Lower lobe of right lung (tissue), 2 donors: ENCODE results near the gene PTGER1. TPM values are rescaled to one million over a fixed set of nuclear protein-coding genes. Genes with fewer than 3 reads are reported as not detected.
A peak's percentile ranks its signal among the peaks of the same experiment; 100 is the strongest.

Experiments used
- ATAC-seq, 2 donors: fragments of 200-7000 bp; cut with Tn5 transposase; one replicate each; pipeline ENCODE4 v1.9.1; 2020 to 2022; ENCODE audit warnings: mild to moderate bottlenecking in 2 of 2, moderate library complexity in 2 of 2
- DNase-seq: peaks from one replicate; pipeline ENCODE4 v3.0.0-alpha.2; 2020
- H3K27ac ChIP-seq: fragments of 200-600 bp; one replicate; pipeline ENCODE4 v1.8.0; 2022
- H3K27me3 ChIP-seq: fragments of 200-600 bp; one replicate; pipeline ENCODE4 v1.8.0; 2022; ENCODE audit warnings: low read depth
- H3K36me3 ChIP-seq: fragments of 200-600 bp; one replicate; pipeline ENCODE4 v1.8.0; 2022; ENCODE audit warnings: mild to moderate bottlenecking
- H3K4me1 ChIP-seq: fragments of 200-600 bp; one replicate; pipeline ENCODE4 v1.8.0; 2022
- H3K4me3 ChIP-seq: fragments of 200-600 bp; one replicate; pipeline ENCODE4 v1.8.0; 2022; ENCODE audit warnings: mild to moderate bottlenecking
- H3K9me3 ChIP-seq: fragments of 200-600 bp; one replicate; pipeline ENCODE4 v1.8.0; 2022
- intact Hi-C: fragments of 100-400 bp; cut with DNase I; formaldehyde crosslinking; loops from one replicate; pipeline ENCODE4 v1.11.0; 2022
- total RNA-seq: library from RNA; stranded (reverse); fragmentation: NEBNext Ultra II Directional; extraction: Animal tissue kit (Norgen Biotek cat#: 25700); gene quantifications from one replicate; pipeline ENCODE4 v1.2.1, GENCODE V29; 2021
- TF ChIP-seq, protein P1 (sequence below): fragments of 200-600 bp; IDR thresholded peaks from one replicate; pipeline ENCODE4 v1.8.0; 2022; ENCODE audit warnings: antibody characterized with exemption, mild to moderate bottlenecking
- donor health status: DM: no; HTN: yes; CAD: no; lungs with severe emphysema.

Gene PTGER1
- total RNA-seq, 1 donor from 2014 or later, result 0.62 TPM

GRCh38 chr19:14514215-14514863 lies 39.2 kb upstream of the PTGER1 start:
- DNase-seq (no peak), ATAC-seq (no peak)
- H3K27ac ChIP-seq, result peak overlapping the region; percentile 32
- no peaks in the 10 kb centered on the region for H3K9me3 ChIP-seq
- intact Hi-C loops, result no loop called here
- H3K4me3 ChIP-seq, result no peak overlapping the region
- peaks cover 67% of the 10 kb centered on the region for H3K4me1 ChIP-seq
- peaks cover 38% of the 10 kb centered on the region for H3K36me3 ChIP-seq
- TF ChIP-seq, protein P1, sequence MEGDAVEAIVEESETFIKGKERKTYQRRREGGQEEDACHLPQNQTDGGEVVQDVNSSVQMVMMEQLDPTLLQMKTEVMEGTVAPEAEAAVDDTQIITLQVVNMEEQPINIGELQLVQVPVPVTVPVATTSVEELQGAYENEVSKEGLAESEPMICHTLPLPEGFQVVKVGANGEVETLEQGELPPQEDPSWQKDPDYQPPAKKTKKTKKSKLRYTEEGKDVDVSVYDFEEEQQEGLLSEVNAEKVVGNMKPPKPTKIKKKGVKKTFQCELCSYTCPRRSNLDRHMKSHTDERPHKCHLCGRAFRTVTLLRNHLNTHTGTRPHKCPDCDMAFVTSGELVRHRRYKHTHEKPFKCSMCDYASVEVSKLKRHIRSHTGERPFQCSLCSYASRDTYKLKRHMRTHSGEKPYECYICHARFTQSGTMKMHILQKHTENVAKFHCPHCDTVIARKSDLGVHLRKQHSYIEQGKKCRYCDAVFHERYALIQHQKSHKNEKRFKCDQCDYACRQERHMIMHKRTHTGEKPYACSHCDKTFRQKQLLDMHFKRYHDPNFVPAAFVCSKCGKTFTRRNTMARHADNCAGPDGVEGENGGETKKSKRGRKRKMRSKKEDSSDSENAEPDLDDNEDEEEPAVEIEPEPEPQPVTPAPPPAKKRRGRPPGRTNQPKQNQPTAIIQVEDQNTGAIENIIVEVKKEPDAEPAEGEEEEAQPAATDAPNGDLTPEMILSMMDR, result no peak
- H3K27me3 ChIP-seq, result no peaks in the 10 kb centered on the region

DNA sequence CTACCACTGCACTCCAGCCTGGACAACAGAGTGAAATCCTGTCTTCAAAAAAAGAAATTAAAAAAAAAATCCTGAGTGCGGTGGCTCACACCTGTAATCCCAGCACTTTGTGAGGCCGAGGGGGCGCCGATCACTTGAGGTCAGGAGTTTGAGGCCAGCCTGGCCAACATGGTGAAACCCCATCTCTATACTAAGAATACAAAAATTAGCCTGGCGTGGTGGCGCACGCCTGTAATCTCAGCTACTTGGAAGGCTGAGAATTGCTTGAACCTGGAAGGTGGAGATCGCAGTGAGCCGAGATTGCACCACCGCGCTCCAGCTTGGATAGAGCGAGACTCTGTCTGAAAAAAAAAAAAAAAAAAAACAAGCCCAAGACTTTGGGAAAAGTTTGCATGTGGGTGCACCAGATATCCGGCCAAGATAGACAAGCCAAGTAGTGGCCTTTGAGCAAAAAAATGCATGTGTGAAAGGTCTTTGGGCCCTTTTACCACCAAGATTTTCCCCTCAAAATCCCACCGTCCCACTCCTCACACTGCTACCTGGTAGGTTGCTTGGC lies 37.3 kb upstream of the PTGER1 start:
- no peak for DNase-seq
- H3K36me3 ChIP-seq, result peaks cover 38% of the 10 kb centered on the region
- ATAC-seq, result no peak
- H3K4me3 ChIP-seq, result no peak overlapping the region
- TF ChIP-seq, protein P1, result no peak
- no peak overlapping the region for H3K27ac ChIP-seq
- intact Hi-C loops, result no loop called here
- peaks cover 76% of the 10 kb centered on the region for H3K4me1 ChIP-seq
- no peaks in the 10 kb centered on the region for H3K27me3 ChIP-seq
- H3K9me3 ChIP-seq, result no peaks in the 10 kb centered on the region

- no peaks in the 10 kb centered on the region for H3K9me3 ChIP-seq
- H3K36me3 ChIP-seq, result peaks cover 30% of the 10 kb centered on the region
- H3K27ac ChIP-seq, result peak overlapping the region; percentile 86
- ATAC-seq, result peak in 1 of 2 donors; percentile 1
- no peaks in the 10 kb centered on the region for H3K27me3 ChIP-seq
- DNase-seq, result no peak
- peaks cover 80% of the 10 kb centered on the region for H3K4me1 ChIP-seq
- TF ChIP-seq, protein P1, result no peak
- intact Hi-C loops, result no loop called here
- no peak overlapping the region for H3K4me3 ChIP-seq
Observed at GRCh38 chr19:14511229-14511593, 36.1 kb upstream of the PTGER1 start.

DNA sequence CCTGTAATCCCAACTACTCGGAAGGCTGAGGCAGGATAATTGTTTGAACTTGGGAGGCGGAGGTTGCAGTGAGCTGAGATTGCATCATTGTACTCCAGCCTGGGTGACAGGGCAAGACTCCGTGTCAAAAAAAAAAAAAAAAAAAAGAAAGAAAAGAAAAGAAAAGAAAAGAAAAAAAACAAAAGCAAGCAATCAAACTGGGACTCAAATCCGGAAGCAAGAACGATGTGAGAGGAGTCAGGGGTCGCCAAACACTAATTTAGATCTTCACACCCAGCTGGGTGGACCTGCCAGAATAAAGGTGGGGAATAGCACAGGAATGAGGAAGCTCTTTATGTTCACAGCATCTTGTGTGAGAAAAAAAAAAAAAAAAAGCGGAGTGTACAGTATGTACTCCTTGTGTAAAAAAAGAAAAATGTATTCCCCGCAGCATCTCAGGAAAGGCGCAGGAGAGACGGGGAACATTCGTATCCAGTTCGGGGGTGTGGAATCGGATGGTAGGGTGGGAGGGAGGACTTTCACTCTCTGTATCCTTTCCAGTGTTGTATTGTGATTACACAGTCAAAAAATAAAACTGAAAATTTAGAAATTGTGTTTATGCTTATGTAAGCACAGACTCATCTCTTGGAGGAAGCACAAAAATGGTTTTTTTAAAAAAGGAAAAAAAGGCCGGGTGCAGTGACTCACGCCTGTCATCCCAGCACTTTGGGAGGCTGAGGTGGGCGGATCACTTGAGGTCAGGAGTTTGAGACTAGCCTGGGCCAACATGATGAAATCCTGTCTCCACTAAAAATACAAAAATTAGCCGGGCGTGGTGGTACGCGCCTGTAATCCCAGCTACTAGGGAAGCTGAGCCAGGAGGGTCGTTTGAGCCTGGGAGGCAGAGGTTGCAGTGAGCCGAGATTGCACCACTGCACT lies 35.4 kb upstream of the PTGER1 start:
- no peaks in the 10 kb centered on the region for H3K9me3 ChIP-seq
- TF ChIP-seq, protein P1, result no peak
- H3K27ac ChIP-seq, result peak overlapping the region; percentile 86
- intact Hi-C loops, result no loop called here
- ATAC-seq (peak; percentile 48 to 58), DNase-seq (peak; percentile 56)
- H3K4me1 ChIP-seq, result peaks cover 78% of the 10 kb centered on the region
- peaks cover 24% of the 10 kb centered on the region for H3K36me3 ChIP-seq
- H3K4me3 ChIP-seq, result no peak overlapping the region
- H3K27me3 ChIP-seq, result no peaks in the 10 kb centered on the region

DNA sequence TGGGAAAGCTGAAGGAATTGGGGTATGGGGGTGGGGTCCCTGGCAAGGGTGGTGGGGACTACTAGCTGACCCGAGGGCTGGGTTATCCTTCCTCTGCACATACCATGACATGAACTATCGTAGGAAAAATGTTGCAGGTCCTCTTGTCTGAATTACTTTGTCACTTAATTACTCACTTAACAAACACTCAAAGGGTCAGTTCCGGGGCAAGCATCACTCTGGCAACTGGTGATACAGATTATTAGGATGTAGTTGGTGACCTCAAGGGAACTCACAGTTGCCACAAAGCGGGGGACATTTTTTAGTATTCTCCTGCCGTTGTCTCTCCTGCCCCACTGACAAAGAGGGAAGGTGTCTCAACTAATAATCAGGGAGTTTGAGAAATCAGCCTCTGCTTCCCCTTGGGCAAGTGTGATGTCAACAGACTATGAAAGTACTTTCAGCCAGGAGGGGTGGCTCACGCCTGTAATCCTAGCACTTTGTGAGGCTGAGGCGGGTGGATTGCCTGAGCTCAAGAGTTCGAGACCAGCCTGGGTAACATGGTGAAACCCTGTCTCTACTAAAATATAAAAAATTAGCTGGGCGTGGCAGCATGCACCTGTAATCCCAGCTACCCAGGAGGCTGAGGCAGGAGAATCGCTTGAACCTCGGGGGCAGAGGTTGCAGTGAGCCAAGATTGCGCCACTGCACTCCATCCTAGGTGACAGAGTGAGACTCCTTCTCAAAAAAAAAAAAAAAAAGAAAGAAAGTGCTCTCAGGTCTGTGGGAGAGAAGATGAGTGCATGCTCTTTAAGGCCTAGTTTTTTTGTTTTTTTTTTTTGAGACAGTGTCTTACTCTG lies 32.8 kb upstream of the PTGER1 start:
- peaks cover 55% of the 10 kb centered on the region for H3K4me1 ChIP-seq
- H3K27me3 ChIP-seq, result no peaks in the 10 kb centered on the region
- DNase-seq (peak; percentile 62), ATAC-seq (peak; percentile 59 to 69)
- H3K36me3 ChIP-seq, result no peaks in the 10 kb centered on the region
- intact Hi-C loops, result no loop called here
- TF ChIP-seq, protein P1, result no peak
- H3K4me3 ChIP-seq, result no peak overlapping the region
- no peaks in the 10 kb centered on the region for H3K9me3 ChIP-seq
- peak overlapping the region; percentile 86 for H3K27ac ChIP-seq
